ENCODE results near the gene HMGN4. TPM values are rescaled to one million over a fixed set of nuclear protein-coding genes. Genes with fewer than 3 reads are reported as not detected.

Gene HMGN4
- total and polyA plus RNA-seq, 9 of the 15 experiments (the other 6 are each of a cell fraction or from before 2014, with no cell fraction given), result 35.4 to 134 (median 94.1) TPM

GRCh38 chr6:26563488-26563887 is 25.3 kb downstream of the HMGN4 start (continued):
- no peak for TF ChIP-seq POU5F1 (IDR thresholded peaks at IDR 0.05; ENCODE audit: borderline replicate concordance, low read depth, low read length, partially characterized antibody)
- TF ChIP-seq PTTG1 (tag; IDR thresholded peaks at IDR 0.05; ENCODE audit: low read depth), result peak; percentile 23; the same call in 1 of the 2 replicates
- peak; percentile 59; the same call in 1 of the 2 replicates for TF ChIP-seq ZNF592 (IDR thresholded peaks at IDR 0.05)
- no peak for TF ChIP-seq ZNF764 (CRISPR knock-in tag; IDR thresholded peaks at IDR 0.05; ENCODE audit: low read depth)

Measured in K562 (cell line).